ENCODE results near the gene KIF14. TPM values are rescaled to one million over a fixed set of nuclear protein-coding genes. Genes with fewer than 3 reads are reported as not detected.
"Not testable (repeated sequence)": the region's sequence is repeated elsewhere in the genome, so short reads cannot be mapped to it uniquely, and the experiment has no call there.

The KIF14 gene
- total RNA-seq, 1 donor from 2014 or later: 22.1 TPM

- intact Hi-C loops (cut with micrococcal nuclease): no loop called here
Observed at GRCh38 chr1:200631375-200631774, 10.8 kb upstream of the KIF14 start.

GRCh38 chr1:200630515-200630899, 10.0 kb upstream of the KIF14 start:
- intact Hi-C loops (cut with micrococcal nuclease): not testable (repeated sequence)

- intact Hi-C loops (cut with micrococcal nuclease): no loop called here
Observed at GRCh38 chr1:200629876-200630514, 9.4 kb upstream of the KIF14 start.

GRCh38 chr1:200628223-200628881, 7.8 kb upstream of the KIF14 start:
- intact Hi-C loops (cut with micrococcal nuclease): no loop called here

- intact Hi-C loops (cut with micrococcal nuclease): no loop called here
Observed at GRCh38 chr1:200627575-200628222, 7.1 kb upstream of the KIF14 start.

- intact Hi-C loops (cut with micrococcal nuclease): no loop called here
Observed at GRCh38 chr1:200626853-200627534, 6.4 kb upstream of the KIF14 start.

- intact Hi-C loops (cut with micrococcal nuclease): no loop called here
Observed at GRCh38 chr1:200625381-200625824, 4.9 kb upstream of the KIF14 start.

GRCh38 chr1:200624679-200625335, 4.3 kb upstream of the KIF14 start:
- intact Hi-C loops (cut with micrococcal nuclease): loop anchor here (5.0 kb wide), 3 partner anchors 112 to 492 kb away; partner anchors contain the start of gene CAMSAP2

- intact Hi-C loops (cut with micrococcal nuclease): loop anchor here (1.0 to 5.0 kb wide), 6 partner anchors 50 to 535 kb away; partner anchors contain the start of genes CAMSAP2, KIF21B and TMEM9
Observed at GRCh38 chr1:200619894-200620272, 668 bp downstream of the KIF14 start.

GRCh38 chr1:200610846-200611245, 9.7 kb downstream of the KIF14 start:
- intact Hi-C loops (cut with micrococcal nuclease): no loop called here

- intact Hi-C loops (cut with micrococcal nuclease): no loop called here
Observed at GRCh38 chr1:200602632-200603031, 17.9 kb downstream of the KIF14 start.

GRCh38 chr1:200590001-200590400, 30.6 kb downstream of the KIF14 start:
- intact Hi-C loops (cut with micrococcal nuclease): no loop called here

- intact Hi-C loops (cut with micrococcal nuclease): no loop called here
Observed at GRCh38 chr1:200588698-200589097, 31.9 kb downstream of the KIF14 start.

- intact Hi-C loops (cut with micrococcal nuclease): no loop called here
Observed at GRCh38 chr1:200564319-200564718, 56.2 kb downstream of the KIF14 start.

GRCh38 chr1:200561856-200562214, 58.7 kb downstream of the KIF14 start:
- intact Hi-C loops (cut with micrococcal nuclease): no loop called here

GRCh38 chr1:200558866-200559459, 61.6 kb downstream of the KIF14 start:
- intact Hi-C loops (cut with micrococcal nuclease): loop anchor here (1.0 kb wide), 1 partner anchor 244 kb away; no protein-coding TSS in a partner anchor

GRCh38 chr1:200556002-200556401, 64.5 kb downstream of the KIF14 start:
- intact Hi-C loops (cut with micrococcal nuclease): no loop called here

- intact Hi-C loops (cut with micrococcal nuclease): not testable (repeated sequence)
Observed at GRCh38 chr1:200552737-200553136, 67.8 kb downstream of the KIF14 start.

GRCh38 chr1:200550367-200550766, 70.2 kb downstream of the KIF14 start:
- intact Hi-C loops (cut with micrococcal nuclease): no loop called here

GRCh38 chr1:200547386-200547785, 73.2 kb downstream of the KIF14 start:
- intact Hi-C loops (cut with micrococcal nuclease): no loop called here

GRCh38 chr1:200546577-200546976, 74.0 kb downstream of the KIF14 start:
- intact Hi-C loops (cut with micrococcal nuclease): no loop called here
